Measurements from ENCODE around the gene ARMH1.
"Not testable (repeated sequence)": the region's sequence is repeated elsewhere in the genome, so short reads cannot be mapped to it uniquely, and the experiment has no call there.

ARMH1 gene

DNA sequence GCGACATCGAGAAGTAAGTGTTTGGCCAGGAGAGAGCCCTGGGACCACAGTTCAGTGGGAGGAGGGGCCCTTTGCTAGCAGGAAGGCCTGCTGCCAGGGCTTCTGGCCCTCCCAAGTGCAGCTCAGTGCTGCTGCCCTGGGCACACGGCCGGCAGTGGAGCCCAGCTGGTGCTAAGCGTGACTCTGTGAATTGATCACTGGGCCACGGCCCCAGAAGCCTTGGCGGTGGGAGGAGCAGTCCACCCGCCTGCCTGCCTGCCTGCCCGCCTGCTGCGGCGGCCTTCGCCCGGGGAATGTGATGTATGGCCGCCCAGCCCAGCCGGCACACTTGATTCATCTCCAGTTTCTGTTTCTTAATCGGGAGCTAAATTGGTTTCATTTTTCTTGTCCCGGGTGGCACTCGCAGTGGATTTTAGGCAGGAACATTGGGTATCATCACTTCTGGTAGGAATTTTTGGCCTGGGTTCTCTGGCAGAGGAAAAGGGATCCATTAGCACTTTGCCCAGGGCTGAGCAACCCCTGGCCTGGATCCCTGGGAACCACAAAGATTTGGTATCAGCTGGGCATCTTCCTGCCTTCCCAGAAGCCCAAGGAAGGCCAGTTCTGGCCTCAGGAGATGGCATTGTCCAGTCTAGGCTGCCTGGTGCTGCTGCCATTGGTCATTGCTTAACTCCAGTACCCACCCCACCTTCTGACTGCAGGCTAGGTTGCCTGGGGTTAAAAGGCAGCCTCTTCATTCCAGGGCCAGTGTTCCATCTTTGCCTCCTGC lies 28.9 kb upstream of the ARMH1 start:
- no peak for DNase-seq

DNA sequence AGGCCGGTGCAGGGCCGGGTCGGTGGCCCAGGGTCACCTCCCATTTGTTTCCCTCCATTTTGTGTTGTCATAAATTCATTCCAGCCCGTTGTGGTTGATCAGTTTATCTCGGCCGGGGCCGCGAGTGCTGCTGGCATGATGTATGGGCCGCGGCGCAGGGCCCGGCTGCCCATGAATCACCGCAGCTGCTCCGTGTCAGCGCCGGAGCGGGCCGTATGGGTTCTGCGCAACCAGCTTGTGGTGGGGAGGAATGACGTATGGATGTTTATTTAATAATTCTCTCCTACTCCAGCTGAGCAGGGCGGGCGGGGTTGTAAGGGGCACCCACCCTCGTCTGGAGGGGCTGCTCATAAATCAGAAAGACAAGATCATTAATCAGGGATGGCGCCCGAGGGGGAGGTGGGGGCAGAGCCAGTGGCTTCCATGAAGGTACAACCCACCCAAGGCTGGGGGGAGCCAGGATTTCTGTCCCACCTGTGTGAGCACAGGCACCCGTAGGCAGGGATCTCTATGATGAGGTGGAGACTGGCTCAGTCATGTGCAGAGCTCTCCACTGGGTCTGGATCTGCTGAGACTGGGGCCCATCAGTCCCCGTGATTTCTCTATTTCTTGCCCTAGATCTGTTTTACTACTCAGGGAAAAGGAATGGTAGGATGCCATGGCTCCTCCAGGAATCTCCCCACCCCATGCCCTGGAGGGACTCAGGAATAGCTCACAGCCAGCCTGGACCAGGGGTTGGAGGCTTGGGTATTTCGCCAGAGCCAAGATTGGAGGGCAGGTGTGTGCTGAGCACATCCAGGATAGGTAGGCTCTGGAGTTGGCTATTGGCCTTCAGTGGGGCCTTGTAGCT lies 28.0 kb upstream of the ARMH1 start:
- DNase-seq, result no peak

DNA sequence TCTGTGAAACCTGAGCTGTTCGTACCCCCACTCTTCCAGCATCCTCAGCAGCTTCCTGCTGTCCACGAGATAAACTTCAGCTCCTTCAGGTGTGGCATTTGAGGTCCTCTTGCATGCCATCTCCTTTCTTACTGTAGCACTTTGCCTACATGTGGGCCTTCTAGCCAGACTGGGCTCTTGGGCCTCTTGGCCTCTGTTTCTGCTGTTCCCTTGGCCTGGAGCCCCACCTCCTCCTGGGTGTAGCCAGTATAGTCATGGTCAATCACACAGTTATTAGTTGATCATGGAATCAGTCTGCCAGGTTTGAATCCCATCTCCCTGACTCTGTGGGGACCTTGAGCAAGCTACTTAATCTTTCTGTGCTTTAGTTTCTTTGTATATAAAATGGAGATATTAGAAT lies 26.6 kb upstream of the ARMH1 start:
- DNase-seq, result no peak

DNA sequence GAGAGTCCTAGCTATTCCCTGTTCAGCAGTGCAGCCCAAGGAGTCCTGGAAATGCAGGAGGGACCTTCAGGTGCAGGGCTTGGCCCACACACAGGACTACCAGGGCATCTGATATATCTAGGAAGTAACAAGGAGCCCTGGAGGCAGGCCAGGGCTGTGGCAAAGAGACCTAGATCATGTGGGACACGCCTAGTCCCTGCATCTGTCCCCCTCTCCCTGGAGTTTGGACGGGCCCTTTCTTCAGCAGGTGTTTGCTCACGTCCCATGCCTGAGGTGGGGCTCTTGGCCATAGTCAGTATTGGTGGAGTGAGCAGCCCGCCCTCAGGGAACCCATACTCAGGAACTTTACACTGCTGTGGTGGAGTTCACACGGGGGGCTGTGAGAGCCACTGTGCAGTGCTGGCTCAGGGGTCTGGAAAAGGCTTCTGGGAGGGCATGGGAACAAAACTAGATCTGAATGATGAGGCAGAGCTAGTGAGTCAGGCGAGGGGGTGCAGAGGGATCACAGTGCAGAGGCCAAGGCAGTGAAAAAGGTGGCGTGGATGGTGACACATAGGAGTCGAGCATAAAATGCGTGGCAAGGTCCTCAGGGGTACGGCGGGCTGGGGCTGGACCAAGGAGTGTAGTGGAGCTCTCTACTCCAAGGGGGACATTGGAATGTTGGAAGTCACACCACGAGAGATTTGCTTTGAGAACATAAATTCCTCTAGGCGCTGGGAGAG lies 25.8 kb upstream of the ARMH1 start:
- no peak for DNase-seq

DNA sequence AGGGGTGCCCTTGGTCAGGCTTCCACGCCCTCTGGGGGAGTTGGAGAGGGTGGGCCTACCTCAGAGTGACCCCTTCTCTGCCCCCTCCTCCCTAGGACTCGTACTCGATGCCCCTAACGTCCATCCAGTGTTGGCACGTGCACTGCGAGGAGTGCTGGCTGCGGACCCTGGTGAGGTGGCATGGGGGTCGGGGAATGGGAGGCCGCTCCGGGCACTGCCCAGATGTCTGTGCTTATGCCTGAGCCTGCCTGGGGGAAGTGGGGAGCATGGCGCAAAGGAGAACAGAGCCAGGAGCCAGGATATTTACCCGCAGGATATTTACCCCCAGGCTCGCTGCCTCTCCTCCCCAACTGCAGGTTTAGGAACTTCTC lies 24.7 kb upstream of the ARMH1 start:
- no peak for DNase-seq

DNA sequence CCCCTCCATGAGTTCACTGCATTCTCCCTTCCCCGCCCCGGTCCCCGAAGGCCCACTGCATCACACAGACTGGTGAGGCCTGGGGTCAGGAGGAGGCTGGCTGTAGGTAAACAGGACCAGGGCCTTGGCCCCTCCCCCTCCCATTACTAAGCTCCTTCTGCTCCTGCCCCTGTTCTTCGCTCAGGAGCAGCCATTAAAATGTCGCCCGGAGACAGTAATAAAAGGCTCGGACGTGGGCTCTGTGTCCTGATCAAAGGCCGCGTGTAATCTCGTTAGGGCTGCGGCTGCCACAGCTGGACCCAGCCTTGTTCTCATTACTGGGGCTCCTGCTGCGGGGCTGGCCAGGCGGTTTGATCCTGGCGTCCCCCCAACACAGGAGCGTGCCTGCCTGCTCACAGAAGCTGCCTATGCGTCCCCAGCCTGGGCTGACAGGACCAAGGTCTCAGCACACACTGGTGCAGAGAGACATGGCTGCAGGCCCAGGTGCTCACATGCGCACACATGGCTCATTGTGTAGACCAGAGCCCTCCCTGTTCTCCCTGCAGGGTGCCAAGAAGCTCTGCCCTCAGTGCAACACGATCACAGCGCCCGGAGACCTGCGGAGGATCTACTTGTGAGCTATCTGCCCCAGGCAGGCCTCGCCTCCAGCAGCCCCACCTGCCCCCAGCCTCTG lies 24.2 kb upstream of the ARMH1 start:
- DNase-seq, result no peak

DNA sequence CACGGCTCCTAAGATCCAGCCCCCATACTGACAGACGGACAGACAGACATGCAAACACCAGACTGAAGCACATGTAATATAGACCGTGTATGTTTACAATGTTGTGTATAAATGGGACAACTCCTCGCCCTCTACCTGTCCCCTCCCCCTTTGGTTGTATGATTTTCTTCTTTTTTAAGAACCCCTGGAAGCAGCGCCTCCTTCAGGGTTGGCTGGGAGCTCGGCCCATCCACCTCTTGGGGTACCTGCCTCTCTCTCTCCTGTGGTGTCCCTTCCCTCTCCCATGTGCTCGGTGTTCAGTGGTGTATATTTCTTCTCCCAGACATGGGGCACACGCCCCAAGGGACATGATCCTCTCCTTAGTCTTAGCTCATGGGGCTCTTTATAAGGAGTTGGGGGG lies 23.4 kb upstream of the ARMH1 start:
- DNase-seq, result no peak

DNA sequence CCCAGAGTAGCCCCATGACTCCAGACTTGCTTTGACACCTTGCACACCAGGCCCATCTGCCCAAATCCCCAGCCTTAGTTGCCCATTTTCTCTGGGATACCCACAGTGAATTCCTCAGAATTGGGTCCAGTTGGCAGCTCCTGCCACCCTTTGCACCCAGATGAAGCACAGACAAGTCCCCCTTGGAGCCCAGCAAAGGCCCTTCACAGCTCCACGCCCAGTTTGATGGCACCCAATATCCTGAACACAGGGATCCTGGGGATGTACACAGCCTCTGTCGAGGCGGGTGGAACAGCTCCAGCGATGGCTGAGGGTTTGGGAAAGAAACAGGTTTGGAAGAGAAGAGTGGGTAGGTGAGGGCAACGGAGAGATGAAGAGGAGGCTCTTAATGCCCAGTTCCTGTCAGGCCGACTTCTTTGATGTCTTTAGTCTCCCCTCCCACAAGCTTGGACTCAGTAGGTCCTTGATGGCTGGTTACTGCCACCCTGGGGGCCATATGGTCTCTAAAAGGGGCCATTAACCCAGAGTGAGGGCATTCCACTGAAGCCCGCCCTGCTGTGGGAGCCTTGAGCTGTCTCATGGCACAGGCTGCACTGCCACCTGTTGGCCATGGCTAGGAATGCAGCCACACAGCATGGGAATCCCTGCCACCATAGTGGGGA lies 21.9 kb upstream of the ARMH1 start:
- DNase-seq, result peak; percentile 69

DNA sequence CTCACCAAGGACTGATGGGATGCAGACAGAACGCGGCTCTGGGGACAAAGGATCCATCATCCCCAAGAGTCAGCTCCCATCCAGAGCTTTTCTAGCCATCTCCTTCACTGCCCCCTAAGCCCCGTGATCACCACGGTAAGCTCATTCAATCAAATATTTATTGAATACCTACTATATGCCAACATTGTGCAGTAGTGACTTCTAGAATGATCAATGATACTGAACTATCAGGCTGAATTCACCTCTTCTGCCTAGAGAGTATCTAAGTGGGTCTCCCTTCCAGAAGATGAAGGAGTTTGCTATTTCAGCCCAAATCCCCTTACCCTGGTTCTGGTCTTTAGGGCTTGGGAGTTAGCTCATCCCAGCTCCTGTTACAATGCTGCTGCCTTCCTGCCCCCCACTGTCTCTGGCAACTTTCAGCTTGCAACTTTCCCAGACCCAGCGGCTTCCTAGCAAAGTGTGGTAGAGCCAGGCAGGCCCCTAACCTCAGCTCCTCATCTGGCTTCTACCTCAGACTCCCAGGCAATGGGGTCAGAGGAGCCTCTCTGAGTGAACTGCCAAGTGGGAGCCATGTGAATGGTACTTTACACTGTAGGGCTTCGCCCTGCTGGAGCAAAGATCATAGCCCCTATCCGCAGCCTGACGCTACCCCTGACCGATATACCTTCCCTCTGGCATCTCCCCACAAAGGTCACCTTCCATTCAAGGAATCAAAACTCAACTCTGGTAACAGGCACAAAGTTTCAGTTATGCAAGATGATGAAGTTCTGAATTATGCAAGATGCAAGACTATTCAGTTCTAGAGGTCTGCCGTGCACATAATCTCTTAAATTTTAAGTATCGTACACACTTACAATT lies 21.2 kb upstream of the ARMH1 start:
- no peak for DNase-seq

DNA sequence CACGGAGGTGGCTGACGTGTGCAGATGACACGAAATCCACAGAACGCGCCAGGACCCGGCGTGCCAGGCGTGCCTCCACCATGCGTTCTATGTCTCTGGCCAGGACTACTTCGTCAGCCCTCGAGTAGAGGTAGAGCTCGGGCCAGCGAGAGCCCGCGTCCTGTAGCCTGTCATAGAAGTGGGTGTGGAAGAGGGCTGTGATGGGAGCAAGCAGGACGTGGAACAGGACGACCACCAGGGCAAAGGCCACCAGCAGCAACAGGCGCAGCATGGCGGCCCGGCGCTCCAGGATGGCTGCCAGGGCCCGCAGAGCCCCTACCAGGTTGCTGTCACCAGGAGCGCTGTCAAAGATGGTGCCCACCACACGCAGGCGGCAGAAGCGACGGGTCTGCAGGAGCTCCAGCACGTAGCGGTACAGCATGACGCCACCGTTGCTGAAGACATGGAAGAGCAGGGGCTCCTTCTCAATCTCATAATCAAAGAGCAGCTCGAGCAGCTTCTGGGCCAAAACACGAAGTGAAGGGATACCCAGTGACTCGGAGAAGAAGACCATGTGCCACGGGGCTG lies 19.8 kb upstream of the ARMH1 start:
- no peak for DNase-seq

DNA sequence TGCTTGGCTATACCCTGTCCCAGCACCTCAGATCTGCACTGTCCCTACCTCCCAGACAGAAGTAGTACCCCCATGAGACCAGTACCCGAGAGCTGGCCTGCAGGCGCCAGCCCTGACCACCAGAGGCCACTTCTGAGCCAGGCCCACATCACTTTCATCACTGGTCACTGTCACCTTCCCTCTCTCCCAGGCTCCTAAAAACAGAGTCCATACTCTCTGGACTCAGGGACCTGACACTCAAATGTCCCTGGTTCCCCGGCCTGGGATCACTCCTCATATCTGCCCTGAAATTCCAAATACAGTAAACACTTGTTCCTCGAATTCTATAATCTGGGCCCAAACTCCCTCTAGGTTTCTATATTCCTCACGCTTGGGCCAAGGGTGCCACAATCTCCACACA lies 18.9 kb upstream of the ARMH1 start:
- DNase-seq, result no peak

DNA sequence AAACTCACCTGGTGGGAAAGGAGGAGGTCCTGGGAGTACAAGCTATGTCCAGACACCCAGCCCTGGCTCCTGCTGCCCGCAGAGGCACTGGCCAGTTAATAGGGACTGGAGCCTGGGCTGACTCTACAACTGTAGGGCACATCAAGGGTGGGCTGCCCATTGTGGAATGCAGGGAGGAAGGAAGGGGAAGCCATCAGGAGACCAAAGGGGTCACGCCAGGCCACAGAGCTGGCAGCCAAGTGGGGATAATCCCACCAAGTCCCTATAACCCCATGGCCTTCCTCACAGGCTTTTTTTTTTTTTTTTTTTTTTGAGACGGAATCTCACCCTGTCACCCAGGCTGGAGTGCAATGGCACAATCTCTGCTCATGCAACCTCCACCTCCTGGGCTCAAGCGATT lies 14.9 kb upstream of the ARMH1 start:
- DNase-seq, result no peak

DNA sequence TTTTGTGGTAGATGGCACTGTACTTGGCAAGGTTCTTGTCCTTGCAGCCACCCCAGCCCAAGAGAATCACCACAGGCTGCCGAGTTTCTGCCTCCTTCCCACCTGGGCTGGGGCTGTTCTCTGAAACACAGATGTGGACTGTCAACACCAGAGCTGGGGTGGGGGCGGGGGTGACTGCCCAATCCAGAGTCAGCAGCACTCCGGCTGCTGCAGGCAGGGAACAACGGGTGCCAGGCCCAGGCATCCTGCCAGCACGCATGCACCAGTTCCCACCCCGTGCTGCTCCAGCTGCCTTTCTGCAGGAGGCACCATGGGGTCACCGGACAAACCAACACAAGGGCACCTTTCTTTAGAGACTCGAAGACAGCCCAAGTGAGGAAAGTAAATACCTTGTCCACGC lies 14.3 kb upstream of the ARMH1 start:
- no peak for DNase-seq

DNA sequence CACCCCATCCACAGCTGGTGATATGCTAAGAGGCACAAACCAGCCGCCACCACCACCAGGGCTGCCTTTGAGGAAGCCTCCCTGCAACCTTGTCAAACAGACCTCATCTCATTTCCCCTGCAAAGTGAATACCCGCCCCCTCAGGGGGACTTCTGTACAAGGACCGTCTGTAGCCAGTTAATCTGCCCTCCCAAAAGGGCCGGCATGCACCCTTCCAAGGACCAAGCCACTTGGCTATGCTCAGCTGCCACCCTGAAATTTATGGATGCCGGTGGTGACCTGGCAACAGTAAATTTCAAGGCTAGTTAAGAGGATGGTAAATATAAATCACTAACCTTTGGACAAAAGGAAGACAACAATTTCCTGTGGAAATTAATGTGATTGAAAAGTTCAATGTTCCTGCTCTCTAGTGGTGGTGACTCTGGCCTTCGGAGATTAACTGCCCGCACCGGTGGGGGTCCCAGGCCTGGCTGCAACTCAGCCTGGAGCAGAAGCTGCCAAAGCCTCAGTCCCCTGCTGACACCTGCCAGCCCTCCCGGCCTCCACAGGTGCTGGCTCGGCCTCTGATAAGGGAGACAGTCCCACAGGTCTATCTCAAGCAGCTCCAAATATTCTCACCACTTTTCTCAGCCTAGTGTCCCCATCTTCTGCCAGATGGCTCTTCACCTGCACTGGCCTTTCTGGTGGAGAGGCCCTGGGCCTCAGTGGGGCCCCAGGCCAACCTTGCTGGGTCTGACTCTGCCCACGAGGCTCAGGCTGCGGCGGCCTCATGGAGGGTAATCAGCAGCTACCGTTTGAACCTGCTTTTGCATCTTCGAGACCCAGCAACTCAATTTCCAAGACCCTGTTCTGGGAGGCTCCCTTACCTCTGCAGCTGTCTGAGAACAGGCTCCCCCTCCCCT lies 12.5 kb upstream of the ARMH1 start:
- no peak for DNase-seq

DNA sequence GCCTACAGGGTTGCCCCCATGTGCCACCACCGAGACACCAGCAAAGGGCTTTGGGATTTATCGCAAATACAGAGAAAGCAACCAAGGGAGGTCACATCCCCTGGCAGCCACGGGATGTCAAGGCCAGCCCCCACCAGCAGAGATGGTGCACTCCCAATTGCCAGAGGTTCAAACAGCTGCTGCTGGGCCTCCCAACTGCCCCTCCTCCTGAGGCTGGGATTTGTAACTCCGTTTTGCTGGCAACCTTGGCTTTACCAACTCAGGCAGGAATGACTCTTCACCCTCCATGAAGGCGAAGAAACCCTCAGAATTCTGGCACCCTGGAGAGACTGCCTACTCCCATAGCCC lies 11.9 kb upstream of the ARMH1 start:
- DNase-seq, result no peak

DNA sequence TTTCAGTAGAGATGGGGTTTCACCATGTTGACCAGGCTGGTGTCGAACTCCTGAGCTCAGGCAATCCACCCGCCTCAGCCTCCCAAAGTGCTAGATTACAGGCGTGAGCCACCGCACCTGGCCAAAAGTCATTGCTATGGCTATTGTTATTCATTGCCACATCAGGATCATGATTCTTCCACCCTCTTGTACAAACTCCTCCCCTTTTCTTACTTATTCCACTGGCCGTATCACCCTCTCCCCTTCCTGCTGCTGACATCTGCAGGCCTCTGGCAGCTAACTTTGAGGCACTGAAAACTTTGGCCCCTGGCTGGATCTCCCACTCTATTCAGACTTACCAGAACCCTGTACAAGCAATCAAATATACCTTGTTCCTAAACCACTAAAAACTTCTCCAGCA lies 11.1 kb upstream of the ARMH1 start:
- DNase-seq, result no peak

DNA sequence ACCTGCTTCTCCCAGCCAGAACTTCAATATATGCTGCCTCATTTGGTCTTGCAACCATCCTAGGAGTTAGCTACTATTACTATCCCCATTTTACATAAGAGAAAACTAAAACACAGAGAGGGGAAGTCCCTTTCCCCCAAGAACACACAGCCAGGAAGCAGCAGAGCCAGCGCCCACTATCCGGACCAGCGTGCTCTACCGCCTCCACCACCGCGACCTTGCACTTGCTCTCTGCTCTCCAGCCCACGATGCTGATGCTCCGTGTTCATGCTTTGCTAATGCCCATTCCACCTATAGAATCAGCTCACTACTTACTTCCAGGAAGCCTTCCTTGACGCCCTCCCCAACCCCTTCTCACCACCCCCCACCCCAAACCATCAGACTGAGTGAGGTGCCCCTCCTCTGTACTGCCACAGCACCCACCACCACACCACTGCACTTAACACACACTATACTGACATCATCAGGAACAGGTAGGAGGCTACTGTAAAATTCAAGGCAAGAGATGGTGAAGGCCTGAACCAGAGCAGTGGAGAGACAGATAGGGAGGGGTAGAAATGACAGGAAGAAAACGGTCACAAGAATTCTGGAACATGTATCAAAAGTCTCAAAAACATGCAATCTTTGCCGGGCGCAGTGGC lies 9.7 kb upstream of the ARMH1 start:
- DNase-seq, result no peak

DNA sequence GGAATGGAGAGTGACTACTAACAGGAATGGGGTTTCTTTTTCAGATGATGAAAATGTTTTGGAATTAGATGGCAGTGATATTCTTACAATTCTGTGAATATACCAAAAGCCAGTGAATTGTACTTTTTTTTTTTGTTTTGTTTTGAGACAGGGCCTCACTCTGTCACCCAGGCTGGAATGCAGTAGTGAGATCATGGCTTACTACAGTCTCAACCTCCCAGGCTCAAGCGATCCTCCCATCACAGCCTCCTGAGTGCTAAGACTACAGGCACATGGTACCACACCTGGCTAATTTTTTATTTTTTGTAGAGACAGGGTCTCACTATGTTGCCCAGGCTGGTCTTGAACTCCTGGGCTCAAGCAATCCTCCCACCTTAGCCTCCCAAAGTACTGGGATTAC lies 7.8 kb upstream of the ARMH1 start:
- not testable (repeated sequence) for DNase-seq

DNA sequence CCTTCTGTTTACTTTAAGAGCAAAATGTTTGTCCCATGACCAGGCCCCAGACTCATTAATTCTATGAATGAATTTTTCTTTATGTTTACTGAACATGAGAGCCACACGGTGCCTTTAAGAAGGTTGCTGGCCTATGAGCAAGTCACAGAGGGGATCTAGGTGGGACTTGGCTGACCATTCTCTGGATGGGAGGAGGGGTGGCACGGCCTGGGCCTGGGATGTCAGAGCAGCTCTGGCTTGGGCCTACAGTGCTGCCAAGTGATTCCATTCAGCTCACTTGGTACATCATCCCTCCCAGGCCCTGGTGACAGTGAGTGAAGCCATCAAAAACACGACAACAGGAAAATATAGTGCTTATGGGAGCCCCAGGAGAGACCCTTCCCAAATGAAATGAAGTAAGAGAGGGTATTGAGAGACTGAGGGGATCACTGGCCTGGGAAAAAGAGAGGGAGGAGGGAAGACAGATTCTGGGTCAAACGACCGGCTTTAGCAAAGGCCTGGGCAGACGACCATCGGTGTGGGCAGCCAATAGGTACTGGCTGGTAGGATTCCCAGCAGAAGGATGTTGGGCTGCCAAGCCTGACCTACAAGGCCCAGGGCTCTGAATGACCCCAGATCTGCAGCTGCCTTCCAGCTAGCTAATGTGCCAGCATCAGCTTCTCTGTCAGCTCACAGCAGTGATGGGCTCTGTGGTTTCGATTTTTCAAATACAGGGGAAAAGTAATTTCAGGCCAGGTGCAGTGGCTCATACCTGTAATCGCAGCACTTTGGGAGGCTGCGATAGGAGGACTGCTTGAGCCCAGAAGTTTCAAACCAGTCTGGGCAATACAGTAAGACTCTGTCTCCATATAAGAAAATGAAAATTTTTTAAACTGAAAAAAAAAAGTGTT lies 3.5 kb upstream of the ARMH1 start:
- DNase-seq, result no peak
